HL-60/S4 treated with phorbol 12-myristate 13-acetate at 8.2 ng/mL for 4 days and 3 days (cell line): ENCODE measurements around the gene TEKT1.

Experiments used
- in situ Hi-C: fragments of 300-500 bp; cut with MboI; formaldehyde crosslinking; loops from 2 replicates; pipeline ENCODE4 v1.15.0; 2022; ENCODE audit warnings: low sequenced_read_pairs

TEKT1 gene

DNA sequence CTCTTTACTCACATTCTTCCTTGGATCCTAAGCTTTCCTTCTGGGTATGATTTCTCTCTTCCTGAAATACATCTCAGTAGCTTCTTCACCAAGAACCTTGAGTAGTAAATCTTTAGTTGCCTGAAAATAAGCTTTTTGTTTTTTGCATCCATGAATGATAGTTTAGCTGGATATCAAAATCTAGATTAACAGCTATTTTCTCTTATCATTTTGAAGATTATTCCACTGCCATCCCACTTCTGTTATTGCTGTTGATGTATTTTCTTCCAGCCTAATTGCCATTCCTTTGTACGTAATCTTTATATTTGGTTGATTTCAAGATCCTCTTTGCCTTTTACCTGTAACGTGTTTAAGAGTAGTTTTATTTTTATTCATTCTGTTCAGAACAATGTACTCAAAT is 63.1 kb downstream of the TEKT1 start:
- in situ Hi-C loops: no loop called here

GRCh38 chr17:6761779-6762178 is 69.8 kb downstream of the TEKT1 start:
- in situ Hi-C loops: no loop called here

- in situ Hi-C loops: no loop called here
Measured at GRCh38 chr17:6757747-6758146, 73.8 kb downstream of the TEKT1 start.

- in situ Hi-C loops: no loop called here
Measured at GRCh38 chr17:6756425-6757031, 75.0 kb downstream of the TEKT1 start.

DNA sequence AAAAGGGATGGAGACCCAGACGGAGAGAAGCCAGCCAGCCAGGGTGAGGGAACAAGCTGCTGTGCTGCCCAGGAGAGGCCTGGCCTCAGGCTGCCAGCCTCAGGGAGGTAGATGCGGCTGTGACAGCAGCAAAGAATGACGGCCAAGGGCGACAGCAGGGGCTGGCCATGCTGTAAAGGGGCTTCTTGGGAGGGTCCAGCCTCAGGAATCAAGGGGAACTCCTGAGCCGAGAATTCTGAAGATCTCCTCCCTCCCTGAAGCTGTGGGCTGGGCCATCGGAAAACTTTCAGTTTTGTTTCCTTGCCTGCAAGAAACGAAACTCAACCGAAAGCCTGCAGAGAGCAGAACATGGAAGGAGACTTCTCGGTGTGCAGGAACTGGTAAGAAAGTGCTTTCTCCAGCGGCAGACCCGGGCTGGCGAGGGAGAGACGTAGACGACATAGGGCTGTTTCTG is 75.8 kb downstream of the TEKT1 start, which contains the start of gene XAF1:
XAF1 (plus strand) TSS at position 316 of the 454 bp plus-strand sequence; CDS start at position 349, 33 bp downstream.
- in situ Hi-C loops: no loop called here

DNA sequence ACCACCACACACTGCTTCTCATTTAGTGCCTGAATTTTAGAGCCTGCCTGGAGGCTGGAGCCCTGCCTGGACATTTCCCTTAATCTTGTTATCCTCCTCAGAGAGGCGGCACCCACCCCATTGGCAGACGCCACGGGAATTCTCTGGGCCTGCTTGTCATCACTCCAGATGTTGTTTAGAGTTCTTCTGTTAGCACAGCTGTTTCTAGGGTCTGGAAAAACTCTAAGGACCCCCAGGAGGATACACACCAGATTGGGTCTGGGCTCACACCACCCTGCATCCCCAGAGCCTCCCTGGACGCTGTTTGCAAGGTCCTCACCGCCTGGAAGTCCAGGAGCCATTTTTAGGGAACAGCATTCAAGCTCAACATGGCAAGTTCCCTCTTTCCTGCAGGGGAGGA is 76.2 kb downstream of the TEKT1 start:
- in situ Hi-C loops: no loop called here

DNA sequence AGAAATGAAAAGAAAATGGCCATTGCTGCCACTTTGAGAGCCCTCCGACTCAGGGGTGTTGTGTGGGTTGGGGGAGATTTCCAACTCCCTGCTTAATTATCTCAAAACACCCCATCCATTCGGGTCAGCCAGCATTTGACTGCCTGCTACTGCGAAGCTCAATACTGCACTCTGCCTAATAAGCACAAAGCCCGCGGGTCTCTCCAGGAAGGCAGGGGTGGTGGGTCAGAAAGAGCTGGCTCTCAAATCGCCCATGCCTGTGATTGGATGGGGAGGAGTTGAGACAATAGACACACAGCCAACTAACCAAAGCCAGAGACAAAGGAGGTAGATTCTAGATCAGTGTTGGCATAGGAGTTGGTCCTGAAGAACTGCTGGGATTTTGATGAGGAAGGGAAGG is 78.0 kb downstream of the TEKT1 start:
- in situ Hi-C loops: no loop called here

GRCh38 chr17:6753006-6753445 is 78.5 kb downstream of the TEKT1 start:
- in situ Hi-C loops: no loop called here

- in situ Hi-C loops: no loop called here
Measured at GRCh38 chr17:6752068-6752909, 79.2 kb downstream of the TEKT1 start.

DNA sequence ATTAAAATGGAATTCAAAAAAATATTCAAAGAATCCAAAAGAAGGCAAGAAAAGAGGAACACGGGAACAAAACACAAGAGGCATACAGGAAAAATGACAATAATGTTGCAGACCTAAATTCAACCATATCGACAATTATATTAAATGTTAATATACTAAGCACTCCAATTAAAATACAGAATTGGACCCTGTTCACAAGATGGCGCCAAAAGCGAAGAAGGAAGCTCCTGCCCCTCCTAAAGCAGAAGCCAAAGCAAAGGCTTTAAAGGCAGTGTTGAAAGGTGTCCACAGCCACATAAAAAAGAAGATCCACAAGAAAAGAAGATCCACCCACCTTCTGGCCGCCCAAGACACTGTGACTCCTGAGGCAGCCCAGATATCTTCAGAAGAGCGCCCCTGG is 82.0 kb downstream of the TEKT1 start:
- in situ Hi-C loops: no loop called here

GRCh38 chr17:6748617-6749016 is 82.9 kb downstream of the TEKT1 start:
- in situ Hi-C loops: no loop called here
